HepG2 (cell line): ENCODE results near the gene KHNYN. TPM values are rescaled to one million over a fixed set of nuclear protein-coding genes. Genes with fewer than 3 reads are reported as not detected.

Experiments used
- ARHGAP35 ChIP-seq: sonication (generic); formaldehyde crosslinking; IDR thresholded peaks from 2 replicates; pipeline ENCODE4 v1.9.0; 2022; ENCODE audit warnings: mild to moderate bottlenecking, inconsistent platforms, moderate library complexity, missing genetic modification reagents, borderline replicate concordance
- ARNT ChIP-seq: fragments of 450-650 bp; IDR thresholded peaks from 2 replicates; pipeline ENCODE4 v1.6.1; 2017
- CBX2 ChIP-seq, 2 experiments: fragments of 200-600 bp in 1 of 2; sonication (generic); formaldehyde crosslinking in 1 of 2; IDR thresholded peaks; 2 replicates each; pipeline versions ENCODE4 v1.7.0 to v1.8.1; 2018 to 2022; ENCODE audit warnings: low read depth in 2 of 2, low read length in 1 of 2, mild to moderate bottlenecking in 1 of 2, missing genetic modification reagents in 1 of 2
- DZIP1 ChIP-seq: sonication (generic); formaldehyde crosslinking; IDR thresholded peaks from 2 replicates; pipeline ENCODE4 v1.5.0; 2020; ENCODE audit warnings: mild to moderate bottlenecking, missing genetic modification reagents
- FOXK1 ChIP-seq: sonication (generic); formaldehyde crosslinking; IDR thresholded peaks from 2 replicates; pipeline ENCODE4 v1.4.0; 2020; ENCODE audit warnings: low read depth, missing genetic modification reagents, borderline replicate concordance
- FOXM1 ChIP-seq: sonication (generic); formaldehyde crosslinking; IDR thresholded peaks from 2 replicates; pipeline ENCODE4 v1.5.0; 2020; ENCODE audit warnings: missing genetic modification reagents
- GABPA ChIP-seq, 2 experiments: IDR thresholded peaks; 2 replicates each; pipeline ENCODE4 v1.6.1; 2011 to 2016; ENCODE audit warnings: low read depth in 2 of 2, low read length in 1 of 2, missing biosample characterization in 1 of 2, missing genetic modification characterization in 1 of 2
- KLF12 ChIP-seq: sonication (generic); formaldehyde crosslinking; IDR thresholded peaks from 2 replicates; pipeline ENCODE4 v1.4.0; 2020; ENCODE audit warnings: missing genetic modification reagents, borderline replicate concordance
- MIER2 ChIP-seq: IDR thresholded peaks from 2 replicates; pipeline ENCODE4 v1.6.1; 2016; ENCODE audit warnings: missing biosample characterization, missing genetic modification reagents
- POLR2AphosphoS2 ChIP-seq: IDR thresholded peaks from 2 replicates; pipeline ENCODE4 v1.6.1; 2011; ENCODE audit warnings: low read depth, low read length, improper control_type of control experiment
- PPARG ChIP-seq: conservative IDR thresholded peaks from 2 replicates; pipeline ENCODE4 v1.6.1; 2016; ENCODE audit warnings: missing biosample characterization, missing genetic modification reagents
- RFXANK ChIP-seq: IDR thresholded peaks from 2 replicates; pipeline ENCODE4 v1.6.1; 2016
- SYNCRIP ChIP-seq: fragments of 200-400 bp; formaldehyde crosslinking; IDR thresholded peaks from 2 replicates; pipeline ENCODE4 v1.6.1; 2018; ENCODE audit warnings: mild to moderate bottlenecking, low read depth, low read length; ENCODE audit not compliant: insufficient read depth
- ZFP36 ChIP-seq: fragments of 150-350 bp; IDR thresholded peaks from 2 replicates; pipeline ENCODE4 v1.6.1; 2018; ENCODE audit warnings: borderline replicate concordance, low read length, low read depth; ENCODE audit not compliant: partially characterized antibody
- ZNF143 ChIP-seq: sonication (generic); formaldehyde crosslinking; IDR thresholded peaks from 2 replicates; pipeline ENCODE4 v1.4.0; 2020; ENCODE audit warnings: missing genetic modification reagents
- ZNF761 ChIP-seq: sonication (generic); formaldehyde crosslinking; conservative IDR thresholded peaks from 2 replicates; pipeline ENCODE4 v1.4.0; 2020; ENCODE audit warnings: mild to moderate bottlenecking, missing genetic modification reagents
- ZNF891 ChIP-seq: sonication (generic); formaldehyde crosslinking; IDR thresholded peaks from 2 replicates; pipeline ENCODE4 v1.5.0; 2020; ENCODE audit warnings: mild to moderate bottlenecking, missing genetic modification reagents
- polyA plus RNA-seq, 8 experiments: library from polyadenylated mRNA; depleted of rRNA in 3 of 8; stranded (reverse) in 7 of 8; unstranded in 1 of 8; fragments of >200 nt; fragmentation: Illumina TruSeq in 4 of 8; extraction: Trizol in 4 of 8; gene quantifications; 2 replicates each; pipeline versions ENCODE4 v1.2.1 to v1.2.3, GENCODE V29; 2011 to 2016; ENCODE audit warnings: low read depth in 4 of 8, missing spikeins in 1 of 8, mixed read lengths in 1 of 8; ENCODE audit not compliant: insufficient read depth in 1 of 8
- total RNA-seq, 5 experiments: library from RNA; depleted of rRNA; stranded (reverse); fragments of >200 nt; fragmentation: Illumina TruSeq; extraction: Trizol; gene quantifications; 2 replicates each; pipeline ENCODE4 v1.2.3, GENCODE V29; 2016; ENCODE audit warnings: low read depth in 1 of 5
- TF ChIP-seq, protein P1 (sequence below): sonication (generic); formaldehyde crosslinking; IDR thresholded peaks from 2 replicates; pipeline ENCODE4 v1.4.0; 2020; ENCODE audit warnings: missing genetic modification reagents
- TF ChIP-seq, protein P2 (sequence below): sonication (generic); formaldehyde crosslinking; IDR thresholded peaks from 2 replicates; pipeline ENCODE4 v1.5.1; 2020; ENCODE audit warnings: mild to moderate bottlenecking, missing genetic modification reagents, borderline replicate concordance

The KHNYN gene
- total and polyA plus RNA-seq, 2 of the 13 experiments (the other 11 are each of a cell fraction or from before 2014, with no cell fraction given) = 52.8 to 75.7 TPM

- TF ChIP-seq ZFP36 (no peak), KLF12 (CRISPR knock-in tag) (peak; percentile 79; the same call in 1 of the 2 replicates), GABPA (IDR thresholded peaks at IDR 0.05; ENCODE audit: low read depth, low read length) (no peak), GABPA (CRISPR knock-in tag; IDR thresholded peaks at IDR 0.05; ENCODE audit: low read depth) (no peak), ARNT (no peak), FOXK1 (CRISPR knock-in tag) (no peak), ZNF761 (CRISPR knock-in tag) (peak; percentile 72; the same call in 1 of the 2 replicates), ZNF891 (CRISPR knock-in tag) (peak; percentile 98), ZNF143 (CRISPR knock-in tag) (peak; percentile 43; the same call in 1 of the 2 replicates), POLR2AphosphoS2 (no peak), RFXANK (0 out of 2 replicates have a peak, but pooled peaks have one; percentile 76), SYNCRIP (no peak), PPARG (CRISPR knock-in tag) (peak; percentile 78; the same call in 1 of the 2 replicates), MIER2 (CRISPR knock-in tag) (peak; percentile 89), CBX2 (IDR thresholded peaks at IDR 0.05; ENCODE audit: low read depth, low read length) (no peak), CBX2 (CRISPR knock-in tag; IDR thresholded peaks at IDR 0.05; ENCODE audit: low read depth) (no peak), ARHGAP35 (CRISPR knock-in tag) (no peak; the same call in 1 of the 2 replicates), DZIP1 (CRISPR knock-in tag) (no peak; the same call in 1 of the 2 replicates), FOXM1 (no peak)
- TF ChIP-seq, protein P1, sequence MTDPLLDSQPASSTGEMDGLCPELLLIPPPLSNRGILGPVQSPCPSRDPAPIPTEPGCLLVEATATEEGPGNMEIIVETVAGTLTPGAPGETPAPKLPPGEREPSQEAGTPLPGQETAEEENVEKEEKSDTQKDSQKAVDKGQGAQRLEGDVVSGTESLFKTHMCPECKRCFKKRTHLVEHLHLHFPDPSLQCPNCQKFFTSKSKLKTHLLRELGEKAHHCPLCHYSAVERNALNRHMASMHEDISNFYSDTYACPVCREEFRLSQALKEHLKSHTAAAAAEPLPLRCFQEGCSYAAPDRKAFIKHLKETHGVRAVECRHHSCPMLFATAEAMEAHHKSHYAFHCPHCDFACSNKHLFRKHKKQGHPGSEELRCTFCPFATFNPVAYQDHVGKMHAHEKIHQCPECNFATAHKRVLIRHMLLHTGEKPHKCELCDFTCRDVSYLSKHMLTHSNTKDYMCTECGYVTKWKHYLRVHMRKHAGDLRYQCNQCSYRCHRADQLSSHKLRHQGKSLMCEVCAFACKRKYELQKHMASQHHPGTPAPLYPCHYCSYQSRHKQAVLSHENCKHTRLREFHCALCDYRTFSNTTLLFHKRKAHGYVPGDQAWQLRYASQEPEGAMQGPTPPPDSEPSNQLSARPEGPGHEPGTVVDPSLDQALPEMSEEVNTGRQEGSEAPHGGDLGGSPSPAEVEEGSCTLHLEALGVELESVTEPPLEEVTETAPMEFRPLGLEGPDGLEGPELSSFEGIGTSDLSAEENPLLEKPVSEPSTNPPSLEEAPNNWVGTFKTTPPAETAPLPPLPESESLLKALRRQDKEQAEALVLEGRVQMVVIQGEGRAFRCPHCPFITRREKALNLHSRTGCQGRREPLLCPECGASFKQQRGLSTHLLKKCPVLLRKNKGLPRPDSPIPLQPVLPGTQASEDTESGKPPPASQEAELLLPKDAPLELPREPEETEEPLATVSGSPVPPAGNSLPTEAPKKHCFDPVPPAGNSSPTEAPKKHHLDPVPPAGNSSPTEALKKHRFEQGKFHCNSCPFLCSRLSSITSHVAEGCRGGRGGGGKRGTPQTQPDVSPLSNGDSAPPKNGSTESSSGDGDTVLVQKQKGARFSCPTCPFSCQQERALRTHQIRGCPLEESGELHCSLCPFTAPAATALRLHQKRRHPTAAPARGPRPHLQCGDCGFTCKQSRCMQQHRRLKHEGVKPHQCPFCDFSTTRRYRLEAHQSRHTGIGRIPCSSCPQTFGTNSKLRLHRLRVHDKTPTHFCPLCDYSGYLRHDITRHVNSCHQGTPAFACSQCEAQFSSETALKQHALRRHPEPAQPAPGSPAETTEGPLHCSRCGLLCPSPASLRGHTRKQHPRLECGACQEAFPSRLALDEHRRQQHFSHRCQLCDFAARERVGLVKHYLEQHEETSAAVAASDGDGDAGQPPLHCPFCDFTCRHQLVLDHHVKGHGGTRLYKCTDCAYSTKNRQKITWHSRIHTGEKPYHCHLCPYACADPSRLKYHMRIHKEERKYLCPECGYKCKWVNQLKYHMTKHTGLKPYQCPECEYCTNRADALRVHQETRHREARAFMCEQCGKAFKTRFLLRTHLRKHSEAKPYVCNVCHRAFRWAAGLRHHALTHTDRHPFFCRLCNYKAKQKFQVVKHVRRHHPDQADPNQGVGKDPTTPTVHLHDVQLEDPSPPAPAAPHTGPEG (CRISPR knock-in tag) = no peak
- TF ChIP-seq, protein P2, sequence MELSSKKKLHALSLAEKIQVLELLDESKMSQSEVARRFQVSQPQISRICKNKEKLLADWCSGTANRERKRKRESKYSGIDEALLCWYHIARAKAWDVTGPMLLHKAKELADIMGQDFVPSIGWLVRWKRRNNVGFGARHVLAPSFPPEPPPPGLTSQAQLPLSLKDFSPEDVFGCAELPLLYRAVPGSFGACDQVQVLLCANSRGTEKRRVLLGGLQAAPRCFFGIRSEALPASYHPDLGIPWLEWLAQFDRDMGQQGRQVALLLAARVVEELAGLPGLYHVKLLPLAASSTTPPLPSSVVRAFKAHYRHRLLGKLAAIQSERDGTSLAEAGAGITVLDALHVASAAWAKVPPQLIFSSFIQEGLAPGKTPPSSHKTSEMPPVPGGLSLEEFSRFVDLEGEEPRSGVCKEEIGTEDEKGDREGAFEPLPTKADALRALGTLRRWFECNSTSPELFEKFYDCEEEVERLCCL (CRISPR knock-in tag) = peak; percentile 96
Observed at GRCh38 chr14:24481622-24482324, 52.0 kb downstream of the KHNYN start (continued).
